H1 (cell line): ENCODE data around the gene GRID1. TPM values are rescaled to one million over a fixed set of nuclear protein-coding genes. Genes with fewer than 3 reads are reported as not detected.

Source experiments
- GTF2F1 ChIP-seq: IDR thresholded peaks from 2 replicates; pipeline ENCODE4 v1.6.1; 2012; ENCODE audit warnings: low read depth, low read length, improper control_type of control experiment, borderline replicate concordance
- NANOG ChIP-seq: IDR thresholded peaks from 2 replicates; pipeline ENCODE4 v1.6.1; 2011; ENCODE audit warnings: low read length, low read depth, mild to moderate bottlenecking, inconsistent platforms; ENCODE audit not compliant: insufficient read depth, poor library complexity, severe bottlenecking
- RAD21 ChIP-seq, 2 experiments: IDR thresholded peaks in 1 of 2; conservative IDR thresholded peaks in 1 of 2; 2 replicates each; pipeline ENCODE4 v1.6.1; 2011; ENCODE audit warnings: low read depth in 2 of 2, low read length in 2 of 2, improper control_type of control experiment in 1 of 2, inconsistent platforms in 1 of 2, mild to moderate bottlenecking in 1 of 2, moderate library complexity in 1 of 2
- SIX5 ChIP-seq: IDR thresholded peaks from 2 replicates; pipeline ENCODE4 v1.6.1; 2011; ENCODE audit warnings: mild to moderate bottlenecking, low read depth, low read length
- SP2 ChIP-seq: IDR thresholded peaks from 2 replicates; pipeline ENCODE4 v1.6.1; 2012; ENCODE audit warnings: mild to moderate bottlenecking, low read length, inconsistent platforms
- ZNF274 ChIP-seq: IDR thresholded peaks from 2 replicates; pipeline ENCODE4 v1.7.0; 2012; ENCODE audit warnings: low read length, borderline replicate concordance; ENCODE audit errors: extremely low read depth
- polyA plus RNA-seq, 7 experiments: library from polyadenylated mRNA; depleted of rRNA in 3 of 7; stranded (reverse) in 5 of 7; unstranded in 2 of 7; fragments of >200 nt in 5 of 7; fragments of 200-250 nt in 2 of 7; gene quantifications; 1 replicate in 5 of 7; 2 replicates in 1 of 7; 4 replicates in 1 of 7; pipeline versions ENCODE4 v1.2.1 to v1.2.3, GENCODE V29; 2011 to 2013; ENCODE audit warnings: missing spikeins in 2 of 7, mixed read lengths in 2 of 7
- total RNA-seq: library from RNA; stranded (reverse); fragmentation: NEBNext Ultra II Directional; extraction: Animal tissue kit (Norgen Biotek cat#: 25700); gene quantifications from 2 replicates; pipeline ENCODE4 v1.2.1, GENCODE V29; 2021
- TF ChIP-seq, protein P1 (sequence below): fragments of 300-600 bp; sonication (generic); IDR thresholded peaks from 2 replicates; pipeline ENCODE4 v1.7.1; 2012; ENCODE audit warnings: low read length, moderate library complexity, mild to moderate bottlenecking, inconsistent platforms; ENCODE audit not compliant: insufficient replicate concordance

Gene GRID1
- total and polyA plus RNA-seq, 2 of the 8 experiments (the other 6 are each of a cell fraction or from before 2014, with no cell fraction given) = 0.22 to 0.30 TPM

DNA sequence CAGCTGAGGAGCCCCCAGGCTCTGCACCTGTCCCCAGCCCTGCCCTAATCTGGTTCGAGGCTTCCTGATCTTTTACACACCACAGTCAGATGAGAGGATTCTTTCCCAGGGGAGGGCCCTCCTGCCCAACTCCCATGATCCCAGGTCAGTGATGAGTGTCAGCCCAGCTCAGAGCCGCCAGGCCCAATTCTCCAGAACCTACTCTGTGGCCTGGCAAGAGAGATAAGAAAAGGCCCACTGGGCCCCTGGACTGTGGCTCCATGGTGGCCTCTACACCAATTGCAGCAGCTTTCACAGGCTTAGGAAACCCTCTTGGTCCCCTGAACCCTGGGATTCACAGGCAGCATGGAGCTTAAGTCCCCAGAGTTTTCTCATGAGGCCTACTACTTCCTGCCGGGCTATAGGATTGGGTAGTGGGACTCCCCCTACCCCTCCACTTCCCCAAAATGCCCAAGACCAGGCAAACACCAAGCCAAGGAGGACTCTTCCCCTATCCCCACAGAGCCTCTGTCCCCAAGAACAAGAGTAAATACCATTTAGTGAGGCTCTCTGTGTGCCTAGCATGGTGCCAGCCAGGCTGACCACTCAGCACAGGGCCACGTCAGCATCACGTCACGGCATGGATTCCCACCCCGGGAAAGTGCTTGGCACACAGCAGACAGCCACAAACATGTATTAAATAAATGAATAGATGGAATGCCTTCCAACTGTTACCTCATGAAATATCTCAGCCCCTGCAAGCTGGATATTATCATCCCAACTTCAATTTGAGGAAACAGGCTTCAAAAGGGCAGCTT, 100.0 kb downstream of the GRID1 start (continued):
- TF ChIP-seq, protein P1, sequence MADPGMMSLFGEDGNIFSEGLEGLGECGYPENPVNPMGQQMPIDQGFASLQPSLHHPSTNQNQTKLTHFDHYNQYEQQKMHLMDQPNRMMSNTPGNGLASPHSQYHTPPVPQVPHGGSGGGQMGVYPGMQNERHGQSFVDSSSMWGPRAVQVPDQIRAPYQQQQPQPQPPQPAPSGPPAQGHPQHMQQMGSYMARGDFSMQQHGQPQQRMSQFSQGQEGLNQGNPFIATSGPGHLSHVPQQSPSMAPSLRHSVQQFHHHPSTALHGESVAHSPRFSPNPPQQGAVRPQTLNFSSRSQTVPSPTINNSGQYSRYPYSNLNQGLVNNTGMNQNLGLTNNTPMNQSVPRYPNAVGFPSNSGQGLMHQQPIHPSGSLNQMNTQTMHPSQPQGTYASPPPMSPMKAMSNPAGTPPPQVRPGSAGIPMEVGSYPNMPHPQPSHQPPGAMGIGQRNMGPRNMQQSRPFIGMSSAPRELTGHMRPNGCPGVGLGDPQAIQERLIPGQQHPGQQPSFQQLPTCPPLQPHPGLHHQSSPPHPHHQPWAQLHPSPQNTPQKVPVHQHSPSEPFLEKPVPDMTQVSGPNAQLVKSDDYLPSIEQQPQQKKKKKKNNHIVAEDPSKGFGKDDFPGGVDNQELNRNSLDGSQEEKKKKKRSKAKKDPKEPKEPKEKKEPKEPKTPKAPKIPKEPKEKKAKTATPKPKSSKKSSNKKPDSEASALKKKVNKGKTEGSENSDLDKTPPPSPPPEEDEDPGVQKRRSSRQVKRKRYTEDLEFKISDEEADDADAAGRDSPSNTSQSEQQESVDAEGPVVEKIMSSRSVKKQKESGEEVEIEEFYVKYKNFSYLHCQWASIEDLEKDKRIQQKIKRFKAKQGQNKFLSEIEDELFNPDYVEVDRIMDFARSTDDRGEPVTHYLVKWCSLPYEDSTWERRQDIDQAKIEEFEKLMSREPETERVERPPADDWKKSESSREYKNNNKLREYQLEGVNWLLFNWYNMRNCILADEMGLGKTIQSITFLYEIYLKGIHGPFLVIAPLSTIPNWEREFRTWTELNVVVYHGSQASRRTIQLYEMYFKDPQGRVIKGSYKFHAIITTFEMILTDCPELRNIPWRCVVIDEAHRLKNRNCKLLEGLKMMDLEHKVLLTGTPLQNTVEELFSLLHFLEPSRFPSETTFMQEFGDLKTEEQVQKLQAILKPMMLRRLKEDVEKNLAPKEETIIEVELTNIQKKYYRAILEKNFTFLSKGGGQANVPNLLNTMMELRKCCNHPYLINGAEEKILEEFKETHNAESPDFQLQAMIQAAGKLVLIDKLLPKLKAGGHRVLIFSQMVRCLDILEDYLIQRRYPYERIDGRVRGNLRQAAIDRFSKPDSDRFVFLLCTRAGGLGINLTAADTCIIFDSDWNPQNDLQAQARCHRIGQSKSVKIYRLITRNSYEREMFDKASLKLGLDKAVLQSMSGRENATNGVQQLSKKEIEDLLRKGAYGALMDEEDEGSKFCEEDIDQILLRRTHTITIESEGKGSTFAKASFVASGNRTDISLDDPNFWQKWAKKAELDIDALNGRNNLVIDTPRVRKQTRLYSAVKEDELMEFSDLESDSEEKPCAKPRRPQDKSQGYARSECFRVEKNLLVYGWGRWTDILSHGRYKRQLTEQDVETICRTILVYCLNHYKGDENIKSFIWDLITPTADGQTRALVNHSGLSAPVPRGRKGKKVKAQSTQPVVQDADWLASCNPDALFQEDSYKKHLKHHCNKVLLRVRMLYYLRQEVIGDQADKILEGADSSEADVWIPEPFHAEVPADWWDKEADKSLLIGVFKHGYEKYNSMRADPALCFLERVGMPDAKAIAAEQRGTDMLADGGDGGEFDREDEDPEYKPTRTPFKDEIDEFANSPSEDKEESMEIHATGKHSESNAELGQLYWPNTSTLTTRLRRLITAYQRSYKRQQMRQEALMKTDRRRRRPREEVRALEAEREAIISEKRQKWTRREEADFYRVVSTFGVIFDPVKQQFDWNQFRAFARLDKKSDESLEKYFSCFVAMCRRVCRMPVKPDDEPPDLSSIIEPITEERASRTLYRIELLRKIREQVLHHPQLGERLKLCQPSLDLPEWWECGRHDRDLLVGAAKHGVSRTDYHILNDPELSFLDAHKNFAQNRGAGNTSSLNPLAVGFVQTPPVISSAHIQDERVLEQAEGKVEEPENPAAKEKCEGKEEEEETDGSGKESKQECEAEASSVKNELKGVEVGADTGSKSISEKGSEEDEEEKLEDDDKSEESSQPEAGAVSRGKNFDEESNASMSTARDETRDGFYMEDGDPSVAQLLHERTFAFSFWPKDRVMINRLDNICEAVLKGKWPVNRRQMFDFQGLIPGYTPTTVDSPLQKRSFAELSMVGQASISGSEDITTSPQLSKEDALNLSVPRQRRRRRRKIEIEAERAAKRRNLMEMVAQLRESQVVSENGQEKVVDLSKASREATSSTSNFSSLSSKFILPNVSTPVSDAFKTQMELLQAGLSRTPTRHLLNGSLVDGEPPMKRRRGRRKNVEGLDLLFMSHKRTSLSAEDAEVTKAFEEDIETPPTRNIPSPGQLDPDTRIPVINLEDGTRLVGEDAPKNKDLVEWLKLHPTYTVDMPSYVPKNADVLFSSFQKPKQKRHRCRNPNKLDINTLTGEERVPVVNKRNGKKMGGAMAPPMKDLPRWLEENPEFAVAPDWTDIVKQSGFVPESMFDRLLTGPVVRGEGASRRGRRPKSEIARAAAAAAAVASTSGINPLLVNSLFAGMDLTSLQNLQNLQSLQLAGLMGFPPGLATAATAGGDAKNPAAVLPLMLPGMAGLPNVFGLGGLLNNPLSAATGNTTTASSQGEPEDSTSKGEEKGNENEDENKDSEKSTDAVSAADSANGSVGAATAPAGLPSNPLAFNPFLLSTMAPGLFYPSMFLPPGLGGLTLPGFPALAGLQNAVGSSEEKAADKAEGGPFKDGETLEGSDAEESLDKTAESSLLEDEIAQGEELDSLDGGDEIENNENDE = no peak
- TF ChIP-seq ZNF274 (no peak), SP2 (no peak), SIX5 (no peak), RAD21 (IDR thresholded peaks at IDR 0.05 in 1 of 2, conservative IDR thresholded peaks at IDR 0.05 in 1 of 2; ENCODE audit: low read depth in 2 of 2, low read length in 2 of 2) (no peak), NANOG (no peak), GTF2F1 (no peak)
